Measurements from ENCODE around the gene GPC6.

GRCh38 chr13:93505104-93505952 is 278.7 kb downstream of the GPC6 start:
- TF ChIP-seq CTCF (conservative IDR thresholded peaks at IDR 0.05; ENCODE audit: low read length): no peak
- no peak for TF ChIP-seq EZH2phosphoT487 (IDR thresholded peaks at IDR 0.05; ENCODE audit: borderline replicate concordance)
